GM19324 (cell line): Measurements from ENCODE around the gene LDB2.

Source experiments
- ATAC-seq: cut with Tn5 transposase; IDR thresholded peaks from one replicate; pipeline ENCODE4 v1.9.1; 2021; ENCODE audit warnings: mild to moderate bottlenecking, moderate library complexity; ENCODE audit not compliant: unreplicated experiment, low FRiP score

The LDB2 gene

DNA sequence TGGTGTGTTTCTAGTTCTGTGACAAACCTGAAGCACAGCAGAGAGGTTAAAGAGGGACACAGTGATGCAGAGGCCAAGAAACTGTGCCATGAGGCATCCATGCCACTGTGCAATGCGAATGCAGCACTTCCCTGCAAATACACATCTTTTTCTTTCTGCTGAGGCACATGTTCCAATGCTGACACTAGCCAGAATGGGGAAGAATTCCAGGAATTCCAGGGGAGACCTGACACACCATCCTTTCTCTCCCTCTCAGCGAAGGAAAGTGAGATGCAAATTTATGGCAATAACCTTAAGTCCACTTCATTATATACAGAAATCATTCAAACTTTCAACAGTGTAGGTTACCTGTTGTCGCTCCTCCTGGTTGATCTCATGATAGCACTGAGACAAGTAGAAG, 204.8 kb downstream of the LDB2 start:
- ATAC-seq, result no peak

DNA sequence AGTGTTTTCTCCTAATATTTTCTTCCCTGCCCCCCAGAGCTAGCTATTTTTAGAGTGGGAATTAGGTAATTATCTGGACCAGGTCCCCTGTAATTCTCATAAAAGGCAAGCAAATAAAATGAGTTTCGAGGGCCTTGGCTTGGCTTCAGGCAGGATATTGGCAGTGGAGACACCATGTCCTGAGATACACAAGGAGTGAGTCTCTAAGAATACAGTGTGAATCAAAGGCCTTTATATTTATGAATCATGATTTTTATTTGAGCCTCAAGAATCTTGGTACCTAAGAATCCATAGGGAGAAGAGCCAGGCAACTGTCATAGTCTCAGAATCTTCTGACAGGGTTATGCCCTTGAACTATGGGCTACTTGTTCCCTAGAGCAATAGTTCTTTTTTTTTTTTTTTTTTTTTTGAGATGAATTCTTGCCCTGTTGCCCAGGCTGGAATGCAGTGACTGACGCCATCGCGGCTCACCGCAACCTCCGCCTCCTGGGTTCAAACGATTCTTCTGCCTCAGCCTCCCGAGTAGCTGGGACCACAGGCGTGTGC, 205.4 kb downstream of the LDB2 start:
- ATAC-seq, result no peak

DNA sequence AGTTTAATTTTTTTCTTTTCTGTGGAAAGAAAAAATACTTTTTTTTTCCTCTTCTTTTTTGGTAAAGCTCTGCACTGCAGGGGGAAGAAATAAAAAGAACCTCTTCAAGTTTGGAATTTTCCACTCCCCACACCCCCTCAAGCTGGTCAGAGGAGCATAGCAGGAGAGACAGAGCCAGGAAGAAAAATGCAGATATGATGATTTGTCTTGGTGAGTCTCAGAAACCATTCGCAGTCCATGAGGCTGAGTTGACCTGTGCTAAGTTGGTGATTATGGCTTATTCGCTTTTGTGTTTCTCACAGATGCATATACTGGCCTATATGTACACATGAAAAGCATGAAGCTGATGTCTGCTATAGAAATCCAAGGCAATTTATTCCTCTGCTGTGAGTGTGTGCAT, 205.9 kb downstream of the LDB2 start:
- no peak for ATAC-seq

DNA sequence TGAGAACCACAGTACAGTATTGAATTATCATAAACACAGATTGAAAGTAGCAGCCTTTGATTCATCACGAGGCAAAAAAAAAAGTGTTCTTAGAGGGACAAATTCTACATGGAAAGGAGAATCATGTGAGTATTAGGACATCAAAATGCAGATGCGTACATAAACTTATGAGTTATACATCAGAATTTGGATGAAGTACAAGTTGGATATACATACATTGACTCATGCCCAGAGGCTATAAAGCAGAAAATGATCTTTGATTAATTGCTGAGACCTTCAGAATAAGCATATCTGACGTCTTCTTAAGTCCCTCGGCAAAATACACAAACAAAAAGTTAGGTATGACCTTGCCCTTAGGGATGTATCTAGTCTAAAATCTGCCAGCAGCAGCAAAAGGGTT, 206.4 kb downstream of the LDB2 start:
- ATAC-seq, result no peak

DNA sequence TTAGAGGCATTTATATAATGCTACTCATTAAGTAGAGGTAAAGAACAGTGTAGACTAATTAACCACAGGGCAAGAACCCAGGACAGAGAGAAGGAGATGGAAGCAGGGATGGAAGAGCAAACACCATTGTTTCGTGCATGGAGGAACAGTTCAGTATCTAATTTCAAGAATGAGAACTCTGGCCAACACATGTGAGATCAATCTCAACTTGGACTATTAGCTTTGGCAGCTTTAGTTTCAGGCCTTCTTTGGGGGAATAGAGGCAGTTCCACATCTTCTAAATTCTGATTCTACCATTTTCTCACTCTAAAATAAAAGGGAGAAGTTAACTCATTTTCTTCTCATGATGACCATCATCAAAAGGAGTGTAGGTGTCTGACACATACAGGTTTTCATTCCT, 207.0 kb downstream of the LDB2 start:
- ATAC-seq, result no peak

DNA sequence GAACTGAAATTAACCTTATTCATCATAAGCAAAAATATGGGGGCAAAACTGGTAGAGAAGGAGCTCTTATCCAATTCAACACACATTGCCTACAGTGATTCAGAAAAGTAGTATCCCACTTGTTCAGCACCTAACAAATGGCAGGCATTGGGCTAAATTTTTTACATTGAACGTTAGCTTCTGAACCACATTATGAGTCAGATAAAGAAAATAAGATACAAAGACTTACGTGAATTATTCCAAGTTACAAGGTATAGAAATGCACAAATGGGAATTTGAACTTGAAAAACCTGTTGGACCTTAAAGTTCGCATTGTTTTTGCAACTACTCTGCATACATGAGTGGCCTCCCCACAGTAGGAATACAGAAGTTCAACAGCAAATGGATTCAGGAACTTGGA, 210.6 kb downstream of the LDB2 start:
- ATAC-seq, result no peak

DNA sequence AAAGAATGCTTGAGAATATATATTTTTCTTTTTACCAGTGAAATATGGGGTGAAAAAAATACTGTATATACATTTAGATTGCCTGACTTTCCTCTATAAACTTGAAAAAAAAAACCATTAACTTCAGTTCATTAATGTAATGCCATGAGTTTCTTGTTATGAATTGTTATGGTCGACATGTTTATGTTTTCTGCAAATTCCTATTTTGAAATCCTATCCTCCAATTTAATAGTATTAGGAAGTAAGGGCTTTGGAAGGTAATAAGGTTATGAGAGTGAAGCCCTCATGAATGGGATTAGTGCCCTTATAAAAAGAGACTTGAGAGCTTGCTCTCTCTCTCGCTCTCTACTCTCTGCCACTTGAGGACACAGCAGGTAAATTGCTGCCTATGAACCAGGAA, 211.4 kb downstream of the LDB2 start:
- ATAC-seq, result no peak

DNA sequence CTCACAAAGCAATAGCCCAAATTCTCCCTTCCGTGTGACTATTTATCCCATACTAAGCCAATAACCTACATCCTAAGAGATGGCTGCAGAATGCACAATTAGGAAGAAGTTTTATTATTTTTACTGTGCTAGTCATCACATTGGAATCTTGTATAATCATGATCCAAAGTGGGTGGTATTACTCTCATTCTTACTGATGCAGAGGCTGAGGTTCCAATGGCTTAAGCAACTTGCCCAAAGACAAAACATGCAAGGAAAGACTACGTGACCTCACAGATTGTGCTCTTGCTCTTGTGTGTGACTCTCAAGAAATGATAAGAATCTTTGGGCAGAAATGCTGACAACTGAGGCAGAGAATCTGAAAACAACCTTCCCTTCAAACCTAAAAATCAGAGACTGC, 212.2 kb downstream of the LDB2 start:
- ATAC-seq, result no peak

DNA sequence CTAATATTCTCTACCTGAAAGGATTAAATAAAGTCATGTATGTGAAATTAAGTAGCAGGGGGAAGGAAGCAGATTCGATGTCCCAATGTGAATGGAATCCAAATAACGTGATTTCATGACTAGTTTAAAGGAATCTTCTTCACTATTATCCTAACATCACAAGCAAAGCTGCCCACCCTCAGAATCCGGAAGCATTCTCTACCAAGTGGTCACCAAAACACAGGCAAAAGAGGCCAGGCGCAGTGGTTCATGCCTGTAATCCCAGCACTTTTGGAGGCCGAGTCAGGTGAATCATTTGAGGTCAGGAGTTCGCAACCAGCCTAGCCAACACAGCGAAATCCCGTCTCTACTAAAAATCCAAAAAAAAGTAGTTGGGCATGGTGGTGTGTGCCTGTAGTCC, 212.9 kb downstream of the LDB2 start:
- no peak for ATAC-seq

DNA sequence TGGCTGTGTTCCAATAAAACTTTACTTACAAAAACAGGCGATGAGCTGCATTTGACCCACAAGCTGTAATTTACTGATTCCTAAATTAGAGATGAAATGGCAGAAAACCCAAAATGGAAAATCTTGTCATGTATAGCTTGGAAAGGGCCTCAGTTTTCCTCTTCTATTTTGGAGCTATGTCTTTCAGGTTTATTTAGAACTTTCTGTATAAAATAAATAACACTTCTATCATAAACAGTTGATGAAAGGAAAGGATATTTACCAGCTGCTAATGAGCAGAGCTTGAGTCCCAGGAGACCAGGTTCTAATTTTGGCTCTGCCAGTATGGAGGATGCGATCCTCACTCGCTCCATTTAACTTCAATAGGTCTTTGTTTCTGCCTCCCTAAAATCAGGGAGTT, 213.5 kb downstream of the LDB2 start:
- ATAC-seq, result no peak

DNA sequence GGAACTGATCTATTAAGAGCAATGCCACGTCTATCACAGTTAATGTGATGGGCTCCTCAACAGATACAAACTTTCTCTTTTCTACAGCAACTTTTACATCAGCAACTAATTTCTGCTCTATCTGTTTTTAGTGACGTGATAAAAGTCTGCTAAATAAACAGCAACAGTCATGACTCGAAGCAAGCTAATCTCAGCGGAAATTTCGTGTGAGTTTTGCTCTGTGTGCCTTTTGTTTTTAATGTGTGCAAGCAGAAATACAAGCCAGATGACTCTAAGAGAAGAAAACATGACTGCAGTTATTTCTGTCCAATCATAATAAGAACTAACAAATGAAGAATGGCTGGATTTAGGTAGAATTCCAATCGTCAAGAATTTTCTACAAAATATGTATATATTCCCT, 214.3 kb downstream of the LDB2 start:
- no peak for ATAC-seq

DNA sequence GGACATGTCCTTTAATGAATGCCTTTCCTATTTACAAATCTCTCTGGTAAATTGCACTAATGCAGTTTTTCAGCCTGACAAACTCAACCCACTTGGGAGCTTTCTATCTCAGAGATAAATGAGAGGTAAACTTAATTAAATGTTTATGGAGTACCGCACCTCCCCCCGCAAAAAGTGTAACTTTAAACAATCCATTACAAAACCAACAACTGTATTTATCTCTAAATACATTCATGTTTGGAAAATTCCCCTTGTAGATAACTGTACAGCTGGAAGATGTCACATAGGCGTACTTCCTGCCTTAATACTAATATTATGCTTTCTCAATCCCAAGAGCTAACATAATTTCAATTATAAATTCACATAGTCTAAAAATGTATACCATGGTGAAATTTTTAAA, 215.5 kb downstream of the LDB2 start:
- no peak for ATAC-seq

DNA sequence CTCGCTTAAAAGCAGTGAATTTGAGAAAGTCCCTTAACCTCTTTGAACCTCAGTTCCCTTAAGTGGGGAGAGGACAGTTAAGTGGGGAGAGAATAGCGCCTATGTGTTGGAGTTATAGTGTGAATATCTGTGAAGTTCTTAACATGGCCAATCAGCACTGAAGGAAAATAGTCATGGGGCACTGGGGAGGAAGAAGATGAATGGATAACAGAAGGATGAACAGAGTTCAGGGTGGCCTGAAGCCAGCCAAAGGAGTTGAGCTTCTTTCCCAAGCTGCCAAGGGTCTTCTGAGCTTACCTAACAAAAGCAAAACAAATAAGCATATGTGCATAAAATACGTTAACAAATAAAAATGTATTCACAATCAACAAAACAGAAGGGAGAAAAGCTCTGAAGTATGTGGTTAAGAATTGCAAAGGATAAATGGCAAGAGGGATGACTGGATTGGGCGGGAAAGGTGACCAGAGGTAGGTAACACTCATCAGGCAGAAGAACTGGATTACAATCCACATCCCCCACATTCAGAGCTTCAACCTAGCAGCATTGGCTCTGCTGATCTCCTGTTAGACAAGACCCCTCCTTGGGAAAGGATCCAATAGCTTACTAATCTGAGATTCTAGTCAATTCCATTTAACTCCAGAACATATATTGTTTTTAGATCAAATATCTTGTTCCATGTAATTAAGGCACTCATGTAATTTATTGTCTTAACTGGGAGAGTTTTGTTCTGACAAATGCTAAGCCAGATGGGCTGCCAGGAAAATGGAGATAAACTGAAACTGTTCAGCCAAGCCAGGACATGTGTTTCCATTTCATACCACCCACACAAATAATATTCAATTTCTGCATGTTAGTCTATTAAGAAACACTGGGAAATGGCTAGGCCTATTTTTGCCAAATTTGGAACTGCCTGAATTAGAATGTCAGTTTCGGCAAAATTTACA, 221.2 kb downstream of the LDB2 start:
- no peak for ATAC-seq

DNA sequence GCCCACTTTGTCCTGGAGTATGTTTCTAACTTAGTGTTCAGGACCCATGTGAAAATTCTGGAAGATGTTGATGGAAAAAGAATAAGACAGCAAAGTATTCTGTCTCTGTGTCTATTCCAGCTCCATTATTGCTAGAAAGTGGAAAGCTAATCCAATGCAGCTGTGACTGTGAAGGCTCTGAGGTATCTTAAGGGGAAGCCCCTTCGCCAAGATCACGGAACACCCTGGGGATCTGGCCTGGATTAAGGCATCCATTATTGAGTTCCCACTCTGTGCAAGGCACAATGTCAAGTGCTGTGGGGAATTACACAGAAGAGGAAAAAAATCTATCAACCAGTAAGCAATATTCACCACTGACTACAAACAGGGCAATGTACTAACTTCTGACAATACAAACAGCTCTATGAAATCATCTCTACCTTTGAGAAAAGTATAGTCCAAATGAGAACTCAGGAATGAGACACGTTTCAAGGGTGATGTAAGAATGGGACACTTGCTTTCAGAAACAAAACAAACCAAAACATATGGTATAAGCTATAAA, 222.1 kb downstream of the LDB2 start:
- ATAC-seq, result no peak

DNA sequence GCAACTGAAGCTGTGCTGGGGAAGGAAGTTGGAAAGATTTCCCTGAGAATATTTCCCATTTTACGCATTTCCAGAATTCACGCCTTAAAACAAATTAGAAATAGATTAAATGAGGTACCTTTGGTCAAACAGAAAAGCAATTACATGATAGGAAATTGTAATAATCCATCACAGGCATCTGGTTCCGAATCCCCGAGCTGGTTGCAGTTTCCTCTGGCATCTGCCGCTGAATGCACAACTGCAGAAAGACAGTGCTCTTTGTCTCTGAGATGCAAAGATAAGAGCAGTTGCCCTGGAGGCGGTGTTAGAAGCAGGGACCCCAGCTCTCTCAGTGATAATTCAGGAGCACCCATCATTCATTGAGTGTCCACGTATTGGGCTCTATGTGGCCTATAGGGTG, 224.4 kb downstream of the LDB2 start:
- ATAC-seq, result no peak

DNA sequence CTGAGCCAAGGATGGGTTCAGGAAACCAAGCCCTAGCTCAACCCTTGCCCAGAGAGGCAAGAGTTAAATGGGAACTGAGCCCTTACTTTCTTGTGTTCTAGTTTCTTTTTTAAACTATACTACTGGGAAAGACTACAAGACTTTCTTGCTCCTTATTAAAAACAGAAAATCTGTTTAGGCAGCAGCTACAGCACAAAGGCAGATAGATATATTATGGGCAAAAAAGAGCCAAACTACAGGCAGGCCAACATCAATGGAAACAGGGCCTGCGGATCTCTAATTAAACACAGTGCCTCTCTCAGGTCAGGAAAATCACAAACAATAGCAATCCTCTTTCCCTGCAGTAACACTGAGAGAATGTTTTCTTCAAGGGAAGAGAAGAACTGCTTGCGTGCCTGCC, 226.0 kb downstream of the LDB2 start:
- no peak for ATAC-seq

DNA sequence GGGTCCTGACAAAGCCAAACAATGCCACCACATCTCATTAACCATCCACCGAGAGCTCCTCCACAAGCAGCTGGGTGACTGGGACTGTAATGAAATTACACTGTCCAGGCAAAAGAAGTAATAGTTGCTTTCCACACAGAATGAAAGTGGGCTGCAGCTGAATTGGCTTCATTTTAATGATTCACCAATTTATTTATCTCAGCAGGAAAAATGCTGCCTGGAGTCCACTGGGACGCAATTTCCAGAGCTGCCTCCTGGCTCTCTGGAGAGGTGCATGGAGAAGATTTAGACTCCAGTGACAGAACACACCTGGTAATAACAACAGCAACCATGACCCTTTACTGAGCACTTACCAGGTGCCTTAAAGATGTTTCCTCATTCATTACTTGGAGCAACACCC, 226.7 kb downstream of the LDB2 start:
- ATAC-seq, result no peak

DNA sequence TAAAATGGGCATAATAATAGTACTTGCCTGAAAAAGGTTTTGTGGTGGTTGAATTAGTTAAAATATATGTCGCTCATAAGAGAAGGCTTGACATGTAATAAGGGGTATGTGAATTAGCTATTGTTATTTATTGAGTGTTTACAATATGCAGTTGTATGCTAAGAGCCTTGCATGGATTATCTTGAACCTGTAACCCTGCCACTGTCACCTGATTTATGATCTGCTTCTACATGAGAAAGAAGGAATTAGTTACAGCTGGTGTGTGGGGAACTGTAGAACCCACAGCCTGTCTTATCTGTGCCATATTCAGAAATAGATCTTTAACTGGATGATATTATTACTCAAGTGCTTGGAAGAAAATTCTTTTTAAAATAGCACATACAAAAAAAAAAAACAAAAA, 227.7 kb downstream of the LDB2 start:
- no peak for ATAC-seq

DNA sequence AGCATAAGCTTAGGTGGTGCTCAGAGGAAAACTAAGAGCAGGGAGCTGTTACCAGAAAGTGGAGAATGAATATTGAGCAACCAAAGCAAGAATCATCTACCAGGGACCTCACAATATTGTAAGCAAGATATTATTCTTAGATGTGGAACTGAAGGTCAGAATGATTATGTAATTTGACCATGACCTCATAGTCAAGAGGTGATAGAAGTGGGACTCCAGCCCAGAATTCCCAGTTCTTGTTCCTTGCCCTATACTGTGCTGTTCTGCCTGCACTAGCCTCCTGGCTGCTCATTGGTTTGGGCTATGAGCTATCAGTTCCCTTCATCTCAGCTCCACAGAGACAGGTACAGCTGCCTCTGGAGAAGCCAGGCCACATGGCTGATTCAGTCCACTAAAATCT, 229.4 kb downstream of the LDB2 start:
- no peak for ATAC-seq

DNA sequence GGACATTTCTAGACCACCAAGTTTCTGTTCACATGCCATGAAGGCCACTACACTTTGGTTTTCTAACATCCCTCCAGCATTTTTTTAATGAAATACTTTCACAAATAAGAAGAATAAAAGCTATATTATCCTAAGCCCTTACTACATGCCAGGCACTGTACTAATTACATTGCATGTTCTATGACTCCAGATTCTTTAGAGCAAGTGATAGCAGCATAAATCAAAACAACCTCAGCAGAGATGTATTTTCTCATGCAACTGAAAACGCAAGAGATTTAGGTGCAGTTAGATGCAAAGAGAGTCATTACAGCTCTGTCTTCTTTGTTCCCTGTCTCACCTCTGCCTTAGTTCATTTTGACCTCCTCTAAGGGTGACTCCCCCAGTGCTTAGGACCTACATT, 230.0 kb downstream of the LDB2 start:
- ATAC-seq, result no peak

DNA sequence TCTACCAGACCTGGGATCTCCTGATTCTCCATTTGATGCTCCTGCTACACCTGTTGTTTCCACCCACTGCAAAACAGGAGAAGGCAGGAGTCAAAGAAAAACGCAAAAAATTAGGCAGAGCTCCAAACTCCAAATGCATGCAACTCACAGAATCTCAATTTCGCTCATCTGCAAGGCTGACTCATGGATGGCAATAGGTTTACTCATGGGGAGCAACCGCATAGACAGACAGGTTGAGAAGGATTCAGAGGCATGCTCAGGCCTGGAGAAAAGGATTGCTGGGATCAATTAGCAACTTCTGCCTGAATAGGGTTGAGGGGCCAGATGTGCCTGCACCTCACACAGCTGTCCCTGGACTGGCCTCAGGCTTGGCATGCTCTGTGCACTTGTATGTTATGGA, 231.0 kb downstream of the LDB2 start:
- no peak for ATAC-seq

DNA sequence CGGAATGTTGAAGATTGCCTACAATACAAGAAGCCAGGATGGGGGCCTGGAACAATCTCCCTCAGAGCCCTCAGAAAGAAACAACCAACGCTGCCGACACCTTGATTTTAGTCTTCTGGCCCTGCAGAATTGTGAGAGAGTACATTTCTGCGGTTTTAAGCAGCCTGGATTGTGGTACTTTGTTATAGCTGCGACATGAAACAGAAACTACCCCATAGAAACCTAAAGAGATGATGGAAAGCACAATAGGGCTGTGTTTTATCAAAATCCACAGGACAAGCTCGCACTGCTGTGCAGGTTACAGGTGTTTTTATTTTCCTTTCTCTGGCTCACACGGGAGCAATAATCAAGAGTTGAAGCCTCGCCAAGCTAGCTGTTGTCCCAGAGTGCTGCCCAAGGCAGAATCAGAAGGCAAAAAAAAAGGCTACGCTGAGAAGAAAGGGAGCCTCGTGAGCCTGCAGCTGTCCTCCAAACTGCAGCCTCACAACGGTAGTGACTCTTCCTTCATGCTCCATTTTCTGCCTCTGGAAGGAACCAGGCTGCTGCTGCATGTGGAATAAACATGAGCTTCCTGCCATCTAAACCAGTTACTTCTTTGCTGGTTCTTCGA, 232.4 kb downstream of the LDB2 start:
- no peak for ATAC-seq
